ENCODE measurements around the gene NEK1.

DNA sequence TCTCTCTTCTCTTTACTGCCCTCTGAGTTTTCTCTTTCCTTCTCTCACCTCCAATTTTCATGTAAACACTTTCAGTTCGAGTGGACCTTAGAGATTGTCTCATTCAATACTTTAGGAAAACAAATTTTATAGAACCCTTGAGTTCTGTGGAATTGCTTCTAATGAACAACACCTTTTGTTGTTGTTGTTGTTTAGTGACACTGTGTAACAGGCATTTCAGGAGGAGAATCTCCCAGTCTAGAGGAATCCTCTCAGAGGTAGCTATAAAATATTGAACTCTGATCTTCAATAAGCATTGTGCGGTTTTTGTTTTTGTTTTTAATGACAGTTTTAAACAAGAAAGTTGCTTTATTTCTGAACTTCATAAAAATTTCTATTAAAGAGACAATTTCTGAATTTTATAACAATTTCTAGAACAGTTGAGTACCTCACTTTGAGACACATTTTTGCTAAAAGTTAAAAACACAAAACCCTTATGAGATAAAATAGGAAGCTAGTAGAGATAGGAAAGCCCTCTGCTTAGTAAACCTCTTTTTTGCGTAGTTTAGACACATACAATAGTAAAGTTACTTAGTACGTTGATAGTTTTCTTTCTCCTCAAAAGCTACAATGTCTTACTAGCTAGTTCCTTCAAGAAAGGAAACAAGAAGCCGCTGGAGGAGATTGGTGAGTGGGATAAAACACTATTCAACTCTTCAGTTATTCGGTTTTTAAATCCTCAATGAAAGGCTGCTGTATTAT lies 46.8 kb upstream of the NEK1 start:
- TF ChIP-seq CTCF (conservative IDR thresholded peaks at IDR 0.05 in 1 of 2, IDR thresholded peaks at IDR 0.05 in 1 of 2; ENCODE audit: extremely low read depth in 1 of 2, insufficient read depth in 1 of 2, low read depth in 1 of 2, low read length in 2 of 2) (no peak), EZH2 (IDR thresholded peaks at IDR 0.05; ENCODE audit: borderline replicate concordance, low read length) (no peak)
